ENCODE data around the gene TET3. TPM values are rescaled to one million over a fixed set of nuclear protein-coding genes. Genes with fewer than 3 reads are reported as not detected.

Gene TET3
- total and polyA plus RNA-seq, 9 of the 15 experiments (the other 6 are each of a cell fraction or from before 2014, with no cell fraction given) = 0.35 to 16.3 (median 5.5) TPM

DNA sequence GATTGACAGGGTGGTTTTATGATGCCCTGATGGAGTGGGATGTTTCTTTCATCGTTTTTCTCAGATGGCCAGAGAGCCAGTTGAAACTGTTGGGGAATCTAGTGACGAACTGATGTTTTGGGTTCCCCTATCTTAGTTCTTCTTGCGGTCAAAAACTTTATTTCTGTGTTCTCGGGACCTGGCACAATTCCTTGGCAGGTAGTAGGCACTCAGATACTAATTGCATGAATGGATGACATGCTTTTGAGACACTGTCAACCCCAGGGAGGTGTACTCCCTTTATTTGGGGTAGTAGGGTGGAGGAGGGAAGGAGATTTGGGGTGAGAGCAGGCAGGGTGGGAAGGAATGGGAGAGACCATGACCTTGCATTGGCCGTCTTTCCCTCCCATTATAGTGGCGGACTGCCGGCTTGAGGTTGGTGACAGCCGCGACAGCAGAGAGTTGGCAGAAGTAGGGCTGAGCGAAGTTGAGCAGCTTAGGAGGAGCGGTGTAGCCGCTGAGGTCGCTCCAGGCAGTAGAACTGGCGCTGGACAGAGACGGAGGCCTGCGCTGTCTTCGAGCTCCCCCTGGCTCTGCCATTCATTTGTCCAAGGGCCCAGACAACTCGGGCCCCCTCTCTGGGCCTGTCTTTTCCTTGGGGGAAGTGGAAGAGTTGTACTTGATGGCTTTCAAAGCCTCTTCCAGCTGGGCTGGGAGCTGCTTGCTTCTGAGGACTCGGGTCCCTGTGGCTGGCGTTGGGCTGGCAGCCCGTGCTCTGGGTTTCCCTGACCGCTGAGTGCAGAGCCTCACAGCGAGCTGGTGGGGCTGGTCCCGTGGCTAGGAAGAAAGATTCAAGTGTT lies 2.6 kb downstream of the TET3 start (continued):
- peak in 1 of 2 experiments; percentile 48; a peak in 1 of 4 replicates for TF ChIP-seq SIN3A (IDR thresholded peaks at IDR 0.05; ENCODE audit: borderline replicate concordance in 2 of 2, control insufficient read depth in 1 of 2, low read depth in 2 of 2, low read length in 2 of 2)
- peak; percentile 73; the same call in 1 of the 2 replicates for TF ChIP-seq CC2D1A (IDR thresholded peaks at IDR 0.05)
- TF ChIP-seq CEBPG (CRISPR knock-in tag; IDR thresholded peaks at IDR 0.05) = no peak
- no peak for TF ChIP-seq CEBPG (tag; conservative IDR thresholded peaks at IDR 0.05 in 1 of 2, IDR thresholded peaks at IDR 0.05 in 1 of 2)
- TF ChIP-seq, protein P1, sequence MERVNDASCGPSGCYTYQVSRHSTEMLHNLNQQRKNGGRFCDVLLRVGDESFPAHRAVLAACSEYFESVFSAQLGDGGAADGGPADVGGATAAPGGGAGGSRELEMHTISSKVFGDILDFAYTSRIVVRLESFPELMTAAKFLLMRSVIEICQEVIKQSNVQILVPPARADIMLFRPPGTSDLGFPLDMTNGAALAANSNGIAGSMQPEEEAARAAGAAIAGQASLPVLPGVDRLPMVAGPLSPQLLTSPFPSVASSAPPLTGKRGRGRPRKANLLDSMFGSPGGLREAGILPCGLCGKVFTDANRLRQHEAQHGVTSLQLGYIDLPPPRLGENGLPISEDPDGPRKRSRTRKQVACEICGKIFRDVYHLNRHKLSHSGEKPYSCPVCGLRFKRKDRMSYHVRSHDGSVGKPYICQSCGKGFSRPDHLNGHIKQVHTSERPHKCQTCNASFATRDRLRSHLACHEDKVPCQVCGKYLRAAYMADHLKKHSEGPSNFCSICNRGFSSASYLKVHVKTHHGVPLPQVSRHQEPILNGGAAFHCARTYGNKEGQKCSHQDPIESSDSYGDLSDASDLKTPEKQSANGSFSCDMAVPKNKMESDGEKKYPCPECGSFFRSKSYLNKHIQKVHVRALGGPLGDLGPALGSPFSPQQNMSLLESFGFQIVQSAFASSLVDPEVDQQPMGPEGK (CRISPR knock-in tag; IDR thresholded peaks at IDR 0.05; ENCODE audit: borderline replicate concordance) = no peak
- 0 out of 2 replicates have a peak, but pooled peaks have one; percentile 39 for TF ChIP-seq SMAD4 (CRISPR knock-in tag; conservative IDR thresholded peaks at IDR 0.05)

All from K562 (cell line).